GM12892 (cell line): Measurements from ENCODE around the gene WTAP.
A peak's percentile ranks its signal among the peaks of the same experiment; 100 is the strongest.
"Not testable (repeated sequence)": the region's sequence is repeated elsewhere in the genome, so short reads cannot be mapped to it uniquely, and the experiment has no call there.

Experiments used
- DNase-seq: peaks from one replicate; pipeline ENCODE4 v3.0.0; 2011; ENCODE audit not compliant: insufficient read length
- FAIRE-seq: peaks from 2 replicates; lab custom pipeline; 2011; peaks lifted over from hg19 to GRCh38; lab: Jason Lieb, UNC
- POLR2A ChIP-seq: IDR thresholded peaks from 2 replicates; pipeline ENCODE4 v1.6.1; 2011; ENCODE audit warnings: low read depth, low read length, control low read depth
- POLR2AphosphoS5 ChIP-seq: IDR thresholded peaks from 2 replicates; pipeline ENCODE4 v1.6.1; 2011; ENCODE audit warnings: low read depth, low read length, control low read depth
- TAF1 ChIP-seq: IDR thresholded peaks from 2 replicates; pipeline ENCODE4 v1.6.1; 2011; ENCODE audit warnings: low read depth, mild to moderate bottlenecking, control low read depth, low read length, borderline replicate concordance

WTAP gene

GRCh38 chr6:159739341-159739740, 12.0 kb downstream of the WTAP start:
- FAIRE-seq = no peak
- DNase-seq = no peak
- no peak for TF ChIP-seq TAF1
- no peak for TF ChIP-seq POLR2AphosphoS5
- no peak for TF ChIP-seq POLR2A

- DNase-seq (no peak), FAIRE-seq (no peak)
- TF ChIP-seq POLR2AphosphoS5 = no peak
- TF ChIP-seq TAF1 = no peak
- no peak for TF ChIP-seq POLR2A
Measured at GRCh38 chr6:159742165-159742564, 14.9 kb downstream of the WTAP start.

GRCh38 chr6:159745081-159745480, 17.8 kb downstream of the WTAP start:
- DNase-seq (no peak), FAIRE-seq (no peak)
- TF ChIP-seq TAF1 = no peak
- TF ChIP-seq POLR2A = no peak
- no peak for TF ChIP-seq POLR2AphosphoS5

- FAIRE-seq (no peak), DNase-seq (no peak)
- TF ChIP-seq POLR2A (no peak), TAF1 (no peak), POLR2AphosphoS5 (no peak)
Measured at GRCh38 chr6:159746759-159747158, 19.5 kb downstream of the WTAP start.

- FAIRE-seq = peak; percentile 61
- not testable (repeated sequence) for DNase-seq
Measured at GRCh38 chr6:159748127-159748526, 20.8 kb downstream of the WTAP start.

GRCh38 chr6:159751448-159751847, 24.1 kb downstream of the WTAP start:
- no peak for TF ChIP-seq POLR2A
- no peak for DNase-seq
- peak; percentile 36 for FAIRE-seq

- no peak for TF ChIP-seq POLR2A
- no peak for TF ChIP-seq TAF1
- peak; percentile 17; the same call in 1 of the 2 replicates for TF ChIP-seq POLR2AphosphoS5
- no peak for FAIRE-seq
- no peak for DNase-seq
Measured at GRCh38 chr6:159753081-159753872, 26.0 kb downstream of the WTAP start.

GRCh38 chr6:159754401-159754800, 27.1 kb downstream of the WTAP start:
- FAIRE-seq (no peak), DNase-seq (no peak)
- TF ChIP-seq POLR2A (no peak), POLR2AphosphoS5 (no peak), TAF1 (no peak)

- DNase-seq = no peak
- TF ChIP-seq POLR2AphosphoS5 (peak; percentile 57; the same call in 1 of the 2 replicates), TAF1 (no peak), POLR2A (peak; percentile 46; the same call in 1 of the 2 replicates)
- FAIRE-seq = no peak
Measured at GRCh38 chr6:159754959-159755914, 27.9 kb downstream of the WTAP start.

- FAIRE-seq (no peak), DNase-seq (no peak)
- TF ChIP-seq TAF1 = no peak
- TF ChIP-seq POLR2A = no peak
- no peak for TF ChIP-seq POLR2AphosphoS5
Measured at GRCh38 chr6:159756508-159756907, 29.2 kb downstream of the WTAP start.
